ENCODE data around the gene CRIP3.

GRCh38 chr6:43283514-43283901 lies 25.1 kb downstream of the CRIP3 start:
- TF ChIP-seq POLR2A (IDR thresholded peaks at IDR 0.05) (no peak), EP300 (IDR thresholded peaks at IDR 0.05; ENCODE audit: low read depth) (no peak)
